IMR-90 (cell line): ENCODE measurements around the gene RNFT2. TPM values are rescaled to one million over a fixed set of nuclear protein-coding genes. Genes with fewer than 3 reads are reported as not detected.
A peak's percentile ranks its signal among the peaks of the same experiment; 100 is the strongest.

Experiments used
- ATAC-seq: fragments of 200-7000 bp; cut with Tn5 transposase; 2 replicates; pipeline ENCODE4 v1.9.1; 2020; ENCODE audit warnings: low read depth, mild to moderate bottlenecking, moderate library complexity
- BruUV-seq: library from RNA; stranded (reverse); fragments of 400-500 nt; replicated peaks from 2 replicates; lab custom pipeline; 2021; lab: Mats Ljungman, UMichigan
- CTCF ChIA-PET: fragments of 300-600 bp; formaldehyde crosslinking; extraction: SDS; loops from one replicate; lab custom pipeline; 2021; ENCODE audit warnings: antibody characterized with exemption; lab: Yijun Ruan, JAX
- POLR2A ChIA-PET: fragments of 300-600 bp; sonication (Branson Sonifier 250); formaldehyde crosslinking; loops from one replicate; lab custom pipeline; 2022; ENCODE audit warnings: antibody characterized with exemption; ENCODE audit not compliant: unreplicated experiment; lab: Charles Lee
- DNase-seq: peaks from one replicate; pipeline ENCODE4 v3.0.0; 2013
- H2AFZ ChIP-seq: replicated peaks from 2 replicates; pipeline ENCODE3; 2013; ENCODE audit warnings: low read length, mild to moderate bottlenecking; ENCODE audit not compliant: poor library complexity
- H2AK5ac ChIP-seq: 2 replicates; pipeline ENCODE4 v1.6.1; 2013; ENCODE audit warnings: low read depth, low read length, inconsistent platforms
- H2AK9ac ChIP-seq: replicated peaks from 2 replicates; pipeline ENCODE3; 2013; ENCODE audit warnings: mild to moderate bottlenecking, low read depth, low read length, moderate library complexity; ENCODE audit not compliant: poor library complexity
- H2BK120ac ChIP-seq: 2 replicates; pipeline ENCODE4 v1.6.1; 2013; ENCODE audit warnings: low read depth, low read length, inconsistent platforms
- H2BK15ac ChIP-seq: 3 replicates; pipeline ENCODE4 v1.6.1; 2013; ENCODE audit warnings: low read depth, low read length, inconsistent platforms
- H2BK20ac ChIP-seq: 2 replicates; pipeline ENCODE4 v1.6.1; 2013; ENCODE audit warnings: low read depth, mild to moderate bottlenecking, inconsistent platforms, low read length, moderate library complexity
- H2BK5ac ChIP-seq: 2 replicates; pipeline ENCODE4 v1.6.1; 2013; ENCODE audit warnings: mild to moderate bottlenecking, low read depth, low read length, inconsistent platforms; ENCODE audit not compliant: poor library complexity, severe bottlenecking
- H3K14ac ChIP-seq: replicated peaks from 2 replicates; pipeline ENCODE4 v1.6.1; 2013; ENCODE audit warnings: low read depth, low read length, inconsistent platforms
- H3K18ac ChIP-seq: 2 replicates; pipeline ENCODE4 v1.6.1; 2013; ENCODE audit warnings: low read depth, low read length, control low read depth
- H3K23ac ChIP-seq: 2 replicates; pipeline ENCODE4 v1.6.1; 2013; ENCODE audit warnings: low read depth, low read length, inconsistent platforms
- H3K27ac ChIP-seq: 2 replicates; pipeline ENCODE4 v1.5.1; 2013; ENCODE audit warnings: mild to moderate bottlenecking, control low read depth, low read length; ENCODE audit not compliant: insufficient read depth
- H3K27me3 ChIP-seq: 2 replicates; pipeline ENCODE4 v1.6.1; 2013; ENCODE audit warnings: low read length; ENCODE audit not compliant: control insufficient read depth, insufficient read depth
- H3K36me3 ChIP-seq: 2 replicates; pipeline ENCODE4 v1.6.1; 2013; ENCODE audit warnings: low read length, mixed read lengths; ENCODE audit not compliant: control insufficient read depth, insufficient read depth
- H3K4ac ChIP-seq: 2 replicates; pipeline ENCODE4 v1.6.1; 2013; ENCODE audit warnings: low read depth, low read length, inconsistent platforms
- H3K4me1 ChIP-seq: 2 replicates; pipeline ENCODE4 v1.6.1; 2013; ENCODE audit warnings: low read length, mixed read lengths; ENCODE audit not compliant: control insufficient read depth, insufficient read depth
- H3K4me2 ChIP-seq: 2 replicates; pipeline ENCODE4 v1.6.1; 2013; ENCODE audit warnings: low read depth, mild to moderate bottlenecking, control low read depth, low read length, moderate library complexity
- H3K4me3 ChIP-seq: 2 replicates; pipeline ENCODE4 v1.5.1; 2013; ENCODE audit warnings: low read depth, mild to moderate bottlenecking, control low read depth, low read length, moderate library complexity; ENCODE audit not compliant: insufficient read depth
- H3K56ac ChIP-seq: 2 replicates; pipeline ENCODE4 v1.6.1; 2013; ENCODE audit warnings: low read length, inconsistent platforms; ENCODE audit not compliant: insufficient read depth; ENCODE audit errors: extremely low read depth
- H3K79me1 ChIP-seq, 2 experiments: 2 replicates each; pipeline ENCODE4 v1.6.1; 2013; ENCODE audit warnings: low read length in 2 of 2, inconsistent platforms in 1 of 2, low read depth in 1 of 2
- H3K9ac ChIP-seq: 2 replicates; pipeline ENCODE4 v1.6.1; 2013; ENCODE audit warnings: low read depth, low read length, control low read depth
- H3K9me1 ChIP-seq: 2 replicates; pipeline ENCODE4 v1.6.1; 2013; ENCODE audit warnings: low read length, inconsistent platforms; ENCODE audit not compliant: insufficient read depth
- H3K9me3 ChIP-seq: 2 replicates; pipeline ENCODE4 v1.6.1; 2013; ENCODE audit warnings: low read length; ENCODE audit not compliant: control insufficient read depth, insufficient read depth
- H4K20me1 ChIP-seq: 2 replicates; pipeline ENCODE4 v1.6.1; 2013; ENCODE audit warnings: low read length, inconsistent platforms; ENCODE audit not compliant: insufficient read depth
- H4K5ac ChIP-seq: 2 replicates; pipeline ENCODE4 v1.6.1; 2013; ENCODE audit warnings: mild to moderate bottlenecking, low read depth, low read length, control low read depth
- H4K8ac ChIP-seq, 2 experiments: 2 replicates each; pipeline ENCODE4 v1.6.1; 2013; ENCODE audit warnings: low read depth in 2 of 2, low read length in 2 of 2, control low read depth in 1 of 2, inconsistent platforms in 1 of 2
- H4K91ac ChIP-seq: 2 replicates; pipeline ENCODE4 v1.6.1; 2013; ENCODE audit warnings: low read depth, low read length, inconsistent platforms; ENCODE audit not compliant: insufficient read depth
- BHLHE40 ChIP-seq: fragments of 150-350 bp; IDR thresholded peaks from 2 replicates; pipeline ENCODE4 v1.6.1; 2016; ENCODE audit warnings: mild to moderate bottlenecking, low read depth, low read length
- MAZ ChIP-seq: IDR thresholded peaks from 2 replicates; pipeline ENCODE4 v1.6.1; 2012; ENCODE audit warnings: low read depth, mild to moderate bottlenecking, low read length, improper control_type of control experiment, moderate library complexity, borderline replicate concordance
- RFX5 ChIP-seq: IDR thresholded peaks from 2 replicates; pipeline ENCODE4 v1.8.0; 2012; ENCODE audit warnings: low read depth, mild to moderate bottlenecking, low read length, moderate library complexity
- WGBS, 2 experiments: methylation state at CpG; one replicate each; pipeline versions ENCODE4 v1.1.5 to v1.1.7; 2013; ENCODE audit warnings: missing lambda C conversion rate in 2 of 2; ENCODE audit not compliant: insufficient read length in 1 of 2; ENCODE audit errors: extremely low coverage in 2 of 2; 5-methylcytosine and 5-hydroxymethylcytosine counted together
- dilution Hi-C: fragments of 300-500 bp; cut with HindIII; formaldehyde crosslinking; loops from one replicate; pipeline ENCODE4 v1.14.3; 2018; ENCODE audit warnings: low sequenced_read_pairs; ENCODE audit not compliant: unreplicated experiment
- in situ Hi-C: fragments of 300-500 bp; cut with MboI; formaldehyde crosslinking; loops from 3 replicates; pipeline ENCODE4 v1.14.3; 2019; ENCODE audit warnings: low sequenced_read_pairs, inconsistent platforms, mixed read lengths
- intact Hi-C: fragments of 100-400 bp; cut with micrococcal nuclease; formaldehyde crosslinking; loops from 2 replicates; pipeline ENCODE4 v1.10.0; 2022
- polyA plus RNA-seq, 3 experiments: library from polyadenylated mRNA; depleted of rRNA; stranded (reverse); fragments of >200 nt; gene quantifications; 2 replicates each; pipeline ENCODE4 v1.2.3, GENCODE V29; 2012; ENCODE audit warnings: low replicate concordance in 1 of 3
- total RNA-seq: library from RNA; depleted of rRNA; stranded (reverse); fragments of >200 nt; gene quantifications from 2 replicates; pipeline ENCODE4 v1.2.3, GENCODE V29; 2012

RNFT2 gene
- total and polyA plus RNA-seq, 2 of the 4 experiments (the other 2 are of a cell fraction): 1.6 to 2.3 TPM

GRCh38 chr12:116861320-116861719 is 123.2 kb downstream of the RNFT2 start:
- peak overlapping the region; percentile 61 for H2AK9ac ChIP-seq
- no peak overlapping the region for H4K5ac ChIP-seq
- peak overlapping the region; percentile 76 for H2AFZ ChIP-seq
- POLR2A ChIA-PET: no interaction called here
- no peak overlapping the region for H4K91ac ChIP-seq
- H3K79me1 ChIP-seq: no peaks in the 10 kb centered on the region
- H2BK120ac ChIP-seq: peak overlapping the region; percentile 84; the same call in 1 of the 2 replicates
- peaks cover 14% of the 10 kb centered on the region for H3K9me1 ChIP-seq
- no peak overlapping the region; the same call in 1 of the 2 replicates for H3K18ac ChIP-seq
- 0 out of 2 replicates have a peak overlapping the region, but pooled peaks have one; percentile 18 for H3K4me2 ChIP-seq
- peak overlapping the region; percentile 24 for H2BK5ac ChIP-seq
- H4K20me1 ChIP-seq: no peaks in the 10 kb centered on the region
- no CpG with 5 or more reads among the region's 12 CpGs for WGBS, 2 experiments
- intact Hi-C loops: no loop called here
- TF ChIP-seq RFX5 (no peak), MAZ (peak; percentile 85; the same call in 1 of the 2 replicates), BHLHE40 (peak; percentile 60)
- in situ Hi-C loops: no loop called here
- peak overlapping the region; percentile 89 for H2BK20ac ChIP-seq
- H3K4me1 ChIP-seq: peaks cover 5% of the 10 kb centered on the region
- H3K36me3 ChIP-seq: no peaks in the 10 kb centered on the region
- no peak overlapping the region; the same call in 1 of the 2 replicates for H3K4ac ChIP-seq
- dilution Hi-C loops: no loop called here
- H3K4me3 ChIP-seq: no peak overlapping the region
- H2AK5ac ChIP-seq: no peak overlapping the region
- no peaks in the 10 kb centered on the region; the same call in 1 of the 2 replicates for H3K27me3 ChIP-seq
- no peaks in the 10 kb centered on the region for H3K9me3 ChIP-seq
- H4K8ac ChIP-seq: peak overlapping the region; percentile 11 to 67; a peak in 1 of 4 replicates
- no peak overlapping the region for H3K14ac ChIP-seq
- no peak overlapping the region for H3K56ac ChIP-seq
- no peak overlapping the region for H3K27ac ChIP-seq
- ATAC-seq: peak; percentile 87
- no peak overlapping the region; the same call in 1 of the 2 replicates for H3K9ac ChIP-seq
- no TSS peak for BruUV-seq
- CTCF ChIA-PET: no interaction called here
- H3K23ac ChIP-seq: no peak overlapping the region; the same call in 1 of the 2 replicates
- peak; percentile 90 for DNase-seq
- H2BK15ac ChIP-seq: peak overlapping the region; percentile 74; the same call in 1 of the 3 replicates
